GM19351 (cell line): ENCODE data around the gene MRNIP.
"Not testable (repeated sequence)": the region's sequence is repeated elsewhere in the genome, so short reads cannot be mapped to it uniquely, and the experiment has no call there.

ENCODE experiments used
- ATAC-seq: cut with Tn5 transposase; IDR thresholded peaks from one replicate; pipeline ENCODE4 v1.9.1; 2021; ENCODE audit warnings: mild to moderate bottlenecking, moderate library complexity; ENCODE audit not compliant: unreplicated experiment

The MRNIP gene

GRCh38 chr5:179840766-179841165, 17.9 kb downstream of the MRNIP start:
- no peak for ATAC-seq

GRCh38 chr5:179840321-179840720, 18.3 kb downstream of the MRNIP start:
- ATAC-seq = no peak

GRCh38 chr5:179839328-179840256, 19.0 kb downstream of the MRNIP start:
- no peak for ATAC-seq

- no peak for ATAC-seq
Observed at GRCh38 chr5:179837076-179838011, 21.3 kb downstream of the MRNIP start.

- ATAC-seq = peak; percentile 68
Observed at GRCh38 chr5:179836225-179837019, 22.2 kb downstream of the MRNIP start.

GRCh38 chr5:179834871-179835270, 23.7 kb downstream of the MRNIP start:
- ATAC-seq = not testable (repeated sequence)

GRCh38 chr5:179834120-179834519, 24.5 kb downstream of the MRNIP start:
- no peak for ATAC-seq

GRCh38 chr5:179833709-179834070, 24.9 kb downstream of the MRNIP start:
- ATAC-seq = no peak

GRCh38 chr5:179833056-179833708, 25.4 kb downstream of the MRNIP start:
- ATAC-seq = no peak

- ATAC-seq = no peak
Observed at GRCh38 chr5:179832039-179832745, 26.4 kb downstream of the MRNIP start.

GRCh38 chr5:179830818-179831468, 27.7 kb downstream of the MRNIP start:
- ATAC-seq = no peak

- ATAC-seq = no peak
Observed at GRCh38 chr5:179829732-179830435, 28.7 kb downstream of the MRNIP start.

GRCh38 chr5:179828756-179829421, 29.7 kb downstream of the MRNIP start:
- no peak for ATAC-seq

- ATAC-seq = no peak
Observed at GRCh38 chr5:179827680-179828079, 30.9 kb downstream of the MRNIP start.

- ATAC-seq = no peak
Observed at GRCh38 chr5:179825655-179826182, 32.9 kb downstream of the MRNIP start.

GRCh38 chr5:179824745-179825112, 33.9 kb downstream of the MRNIP start:
- ATAC-seq = no peak

GRCh38 chr5:179823937-179824744, 34.5 kb downstream of the MRNIP start:
- ATAC-seq = no peak
